ENCODE results near the gene CPEB4.

The CPEB4 gene

DNA sequence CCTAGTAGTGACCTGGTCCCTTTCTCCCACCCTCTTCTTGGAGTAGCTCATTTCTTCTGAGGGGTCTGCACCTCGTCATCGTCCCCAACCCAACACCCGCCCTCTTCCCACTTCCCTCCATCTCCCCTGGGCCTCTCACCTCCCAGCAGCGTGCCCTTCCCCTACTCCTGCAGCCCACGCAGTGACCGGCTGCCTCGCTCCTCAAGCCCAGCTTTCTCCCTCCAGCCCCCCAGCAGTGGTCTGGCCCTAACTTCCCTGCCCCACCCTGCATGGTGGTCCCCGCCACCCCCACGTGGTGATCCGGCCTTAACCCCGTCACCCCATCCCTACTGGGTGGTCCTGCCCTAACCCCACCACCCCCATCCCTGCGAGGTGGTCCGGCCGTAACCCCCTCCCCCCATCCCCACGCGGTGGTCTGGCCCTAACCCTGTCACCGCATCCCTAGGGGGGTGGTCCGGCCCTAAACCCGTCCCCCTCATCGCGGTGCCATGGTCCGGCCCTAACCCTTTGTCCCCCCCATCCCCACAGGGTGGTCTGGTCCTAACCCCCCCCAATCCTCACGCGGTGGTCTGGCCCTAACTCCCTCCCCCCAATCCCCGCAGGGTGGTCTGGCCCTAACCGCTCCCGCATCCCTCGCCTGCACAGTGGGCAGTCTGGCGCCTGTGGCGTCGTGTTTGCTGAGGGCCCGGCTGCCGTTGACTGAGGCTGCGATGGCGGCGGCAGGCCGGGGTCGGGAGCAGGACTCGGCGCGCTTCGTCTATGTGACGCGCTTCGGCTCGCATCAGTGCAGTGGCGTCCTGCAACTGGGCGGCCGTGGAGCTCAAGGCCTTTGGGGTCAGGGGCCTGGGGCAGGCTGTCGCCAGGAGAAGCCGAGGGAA is 100.6 kb downstream of the CPEB4 start, which contains the start of gene C5orf47:
TSS of gene C5orf47 (plus strand) at position 617 of the 878 bp plus-strand sequence. CDS start at position 711, 94 bp downstream.
- no peak for DNase-seq

DNA sequence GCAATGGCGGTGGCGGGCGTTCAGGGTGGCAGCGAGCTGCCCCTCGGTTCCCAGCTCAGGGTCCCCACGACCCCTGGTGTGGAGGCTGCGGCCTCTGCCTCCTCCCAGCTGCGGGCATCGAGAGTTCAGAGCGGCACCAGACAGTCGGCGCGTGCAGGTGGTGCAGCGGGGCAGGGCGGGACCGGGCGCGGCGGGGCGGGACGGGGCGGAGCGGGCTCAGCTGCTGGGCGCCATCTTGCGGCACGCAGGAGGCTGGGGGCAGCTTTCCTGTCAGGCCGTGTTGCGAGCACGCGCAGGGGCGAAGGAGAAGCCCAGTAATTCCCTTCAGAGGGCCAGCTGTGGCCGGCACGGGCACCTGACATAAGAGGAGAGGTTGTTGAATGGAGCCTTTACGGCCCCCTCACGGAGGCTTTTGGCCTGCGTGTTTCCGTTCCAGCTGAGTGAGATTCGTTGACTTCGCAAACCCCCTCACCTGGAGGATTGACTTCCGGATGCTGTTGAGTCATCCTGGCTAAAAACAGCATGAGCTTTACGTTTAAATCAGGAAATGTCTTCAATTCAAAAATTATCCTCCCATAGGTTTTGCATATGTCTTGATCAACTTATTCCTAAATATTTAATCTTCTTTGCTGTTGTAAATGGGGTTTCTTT is 101.4 kb downstream of the CPEB4 start:
- no peak for DNase-seq

DNA sequence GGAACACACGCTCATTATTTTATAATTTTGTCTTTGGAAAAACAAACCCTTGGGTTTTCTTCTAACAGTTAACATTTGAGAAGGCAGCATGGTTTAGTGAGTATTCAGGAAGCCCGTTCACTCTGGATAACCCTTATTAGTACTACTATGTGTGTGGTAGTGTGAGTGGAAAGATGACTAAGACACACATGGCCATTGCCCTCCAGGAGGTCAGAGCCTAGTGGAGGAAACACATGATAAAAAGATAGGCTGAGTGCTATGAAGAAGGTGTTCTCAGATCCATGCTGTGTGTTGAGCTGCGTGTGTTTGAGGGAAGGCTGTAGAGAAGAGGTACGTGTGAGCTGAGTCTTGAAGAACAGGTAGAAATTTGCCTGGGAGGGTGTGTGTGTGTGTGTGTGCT is 109.2 kb downstream of the CPEB4 start:
- DNase-seq = no peak

DNA sequence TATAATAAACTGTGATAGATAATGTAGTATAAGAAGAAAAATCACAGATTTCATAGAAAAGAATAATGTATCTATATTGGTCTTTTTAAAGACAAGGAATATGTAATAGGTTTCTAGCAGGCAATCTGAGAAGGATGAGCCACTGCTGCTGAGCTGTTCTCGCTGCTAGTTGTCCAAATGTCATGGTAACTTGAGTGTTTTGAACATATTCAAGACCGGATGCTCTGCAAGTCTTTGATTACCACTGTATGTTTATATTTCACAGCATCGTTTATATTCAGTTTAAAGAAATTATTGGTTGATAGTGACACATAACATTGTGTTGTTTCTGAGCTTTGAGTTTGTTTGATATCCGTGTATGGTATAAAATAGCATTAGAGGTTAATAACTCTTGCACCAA is 110.4 kb downstream of the CPEB4 start:
- DNase-seq = no peak

DNA sequence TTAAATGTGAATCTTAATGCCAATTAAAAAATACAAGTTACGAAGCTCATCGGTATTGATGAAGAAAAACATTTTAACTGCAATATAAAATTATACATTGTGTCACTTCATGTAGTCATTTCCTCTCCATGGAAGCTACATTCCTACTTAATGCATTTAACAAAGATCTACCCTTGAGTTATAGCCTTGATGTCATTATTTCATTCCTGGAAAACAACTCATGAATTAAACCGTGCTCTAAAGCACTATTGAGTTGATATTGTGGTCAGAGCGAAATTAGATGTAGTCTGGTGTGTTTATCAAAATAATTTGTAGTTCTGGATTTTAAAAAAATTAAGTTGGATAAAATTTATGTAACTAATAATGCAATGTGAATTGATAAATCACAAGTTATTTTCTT is 111.9 kb downstream of the CPEB4 start:
- DNase-seq = no peak

DNA sequence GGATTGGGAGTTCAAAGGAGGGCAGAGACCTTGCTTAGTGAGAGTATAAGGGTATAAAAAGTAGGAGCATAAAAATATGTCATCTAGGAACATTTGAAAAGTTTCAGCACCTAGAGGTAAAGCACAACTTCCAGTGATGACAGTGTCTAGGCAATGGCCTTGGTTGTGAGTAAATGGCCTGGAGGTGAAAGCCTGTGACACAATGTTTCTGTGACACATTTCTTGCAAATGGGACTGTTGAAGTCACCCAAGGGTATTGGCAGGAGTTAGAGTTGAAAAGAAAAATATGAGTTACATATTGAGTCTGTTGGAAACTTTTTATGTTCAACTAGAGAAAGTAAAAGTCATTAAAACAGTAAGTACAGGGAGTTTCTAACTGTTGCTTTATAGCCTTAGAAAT is 115.6 kb downstream of the CPEB4 start:
- DNase-seq = no peak

DNA sequence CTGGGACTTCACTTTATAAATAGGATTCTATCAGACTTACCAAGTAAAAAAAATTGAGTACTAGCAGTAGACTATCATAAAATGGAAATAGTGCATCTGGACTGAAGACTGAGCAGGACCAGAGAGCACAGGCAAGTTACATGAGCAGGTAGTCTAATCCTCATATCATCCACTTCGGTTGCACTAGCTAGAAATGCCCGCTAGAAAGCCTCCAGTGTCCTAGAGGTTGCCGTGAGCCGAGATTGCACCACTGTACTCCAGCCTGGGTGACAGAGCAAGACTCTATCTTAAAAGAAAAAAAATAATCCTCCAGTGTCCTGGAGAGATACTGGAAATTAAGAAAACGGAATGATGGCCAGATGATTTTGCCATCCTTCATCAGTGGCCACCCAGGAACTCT is 120.8 kb downstream of the CPEB4 start:
- no peak for DNase-seq

DNA sequence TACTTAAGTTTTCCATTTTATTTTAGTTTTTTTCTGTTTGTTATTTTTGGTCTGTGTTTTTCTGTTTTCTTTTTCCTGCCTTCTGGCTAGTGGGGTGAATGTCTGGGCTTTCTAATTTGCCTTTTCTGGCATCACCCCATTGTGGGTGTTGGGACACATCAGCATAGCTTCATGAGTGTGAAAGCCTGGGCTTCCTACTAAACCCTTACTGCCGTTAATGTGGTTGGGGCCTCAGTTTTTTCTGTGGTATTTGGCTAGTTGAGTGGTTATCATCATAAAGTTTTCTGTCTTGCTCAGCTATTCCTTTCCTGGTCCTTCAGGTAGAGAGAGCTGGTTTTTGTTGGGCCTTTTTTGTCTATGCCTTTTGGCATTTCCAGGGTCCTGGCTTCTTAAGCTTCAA is 122.2 kb downstream of the CPEB4 start:
- no peak for DNase-seq

DNA sequence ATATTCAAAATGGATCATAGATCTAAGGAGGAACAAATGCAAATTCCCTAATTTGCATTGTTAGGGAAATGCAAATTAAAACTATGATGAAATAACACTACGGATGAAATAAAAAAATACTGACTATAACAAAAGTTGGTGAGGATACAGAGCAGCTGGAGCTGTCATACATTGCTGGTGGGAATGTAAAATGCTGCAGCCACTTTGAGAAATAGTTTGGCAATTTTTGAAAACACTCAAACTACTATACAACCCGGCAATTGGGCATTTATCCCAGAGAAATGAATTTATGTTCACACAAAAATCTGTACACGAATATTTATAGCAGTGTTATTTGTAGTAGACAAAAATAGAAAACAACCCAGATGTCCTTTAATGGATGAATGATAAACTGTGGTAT is 123.3 kb downstream of the CPEB4 start:
- DNase-seq = no peak
